Keratinocyte (primary cell): ENCODE results near the gene KLK11. TPM values are rescaled to one million over a fixed set of nuclear protein-coding genes. Genes with fewer than 3 reads are reported as not detected.

ENCODE experiments used
- DNase-seq: peaks from one replicate; pipeline ENCODE4 v3.0.0-alpha.2; 2011; ENCODE audit warnings: low read depth, missing footprints, low spot score
- FAIRE-seq: peaks from 2 replicates; lab custom pipeline; 2011; peaks lifted over from hg19 to GRCh38; lab: Jason Lieb, UNC
- H2AFZ ChIP-seq: 2 replicates; pipeline ENCODE4 v1.6.0; 2012; ENCODE audit warnings: low read length, control low read depth, inconsistent platforms; ENCODE audit not compliant: control insufficient read depth
- H3K27ac ChIP-seq: 2 replicates; pipeline ENCODE4 v1.5.1; 2011; ENCODE audit warnings: low read length; ENCODE audit not compliant: control insufficient read depth, insufficient read depth
- H3K27me3 ChIP-seq: 3 replicates; pipeline ENCODE4 v1.6.0; 2011; ENCODE audit warnings: low read length; ENCODE audit not compliant: control insufficient read depth, insufficient read depth; ENCODE audit errors: extremely low read depth
- H3K36me3 ChIP-seq, 2 experiments: 2 replicates in 1 of 2; 3 replicates in 1 of 2; pipeline ENCODE4 v1.5.1; 2011; ENCODE audit warnings: low read length in 2 of 2, mild to moderate bottlenecking in 1 of 2; ENCODE audit not compliant: control insufficient read depth in 2 of 2, insufficient read depth in 2 of 2; ENCODE audit errors: extremely low read depth in 1 of 2
- H3K4me1 ChIP-seq: 3 replicates; pipeline ENCODE4 v1.5.1; 2011; ENCODE audit warnings: low read length; ENCODE audit not compliant: control insufficient read depth, insufficient read depth; ENCODE audit errors: extremely low read depth
- H3K4me2 ChIP-seq: 3 replicates; pipeline ENCODE4 v1.6.0; 2011; ENCODE audit warnings: low read depth, low read length; ENCODE audit not compliant: control insufficient read depth, insufficient read depth; ENCODE audit errors: extremely low read depth
- H3K4me3 ChIP-seq, 3 experiments: fragments of 200-600 bp in 1 of 3; sonication (generic) in 1 of 3; 2 replicates in 2 of 3; 3 replicates in 1 of 3; pipeline ENCODE4 v1.5.1; 2011 to 2016; ENCODE audit warnings: low read length in 3 of 3, mild to moderate bottlenecking in 3 of 3, control low read depth in 2 of 3, inconsistent platforms in 1 of 3, low read depth in 1 of 3, mixed read lengths in 1 of 3, mixed run types in 1 of 3, moderate library complexity in 1 of 3; ENCODE audit not compliant: control insufficient read depth in 2 of 3, insufficient read depth in 2 of 3; ENCODE audit errors: extremely low read depth in 1 of 3
- H3K79me2 ChIP-seq: 2 replicates; pipeline ENCODE4 v1.6.0; 2012; ENCODE audit warnings: low read length; ENCODE audit not compliant: control insufficient read depth, insufficient read depth
- H3K9ac ChIP-seq: 3 replicates; pipeline ENCODE4 v1.6.0; 2011; ENCODE audit warnings: low read length; ENCODE audit not compliant: control insufficient read depth, insufficient read depth; ENCODE audit errors: extremely low read depth
- H3K9me1 ChIP-seq: 3 replicates; pipeline ENCODE4 v1.6.0; 2011; ENCODE audit warnings: low read length; ENCODE audit not compliant: control insufficient read depth, insufficient read depth; ENCODE audit errors: extremely low read depth
- H3K9me3 ChIP-seq: 2 replicates; pipeline ENCODE4 v1.5.1; 2012; ENCODE audit warnings: low read depth, low read length; ENCODE audit not compliant: control insufficient read depth
- H4K20me1 ChIP-seq: 3 replicates; pipeline ENCODE4 v1.6.0; 2011; ENCODE audit warnings: low read length; ENCODE audit not compliant: control insufficient read depth, insufficient read depth; ENCODE audit errors: extremely low read depth
- CTCF ChIP-seq, 3 experiments: IDR thresholded peaks in 1 of 3; conservative IDR thresholded peaks in 1 of 3; optimal IDR thresholded peaks in 1 of 3; 2 replicates in 2 of 3; 3 replicates in 1 of 3; pipeline versions ENCODE3 to v1.5.1; 2011; ENCODE audit warnings: low read length in 3 of 3, mild to moderate bottlenecking in 3 of 3, moderate library complexity in 2 of 3, control low read depth in 1 of 3, inconsistent platforms in 1 of 3; ENCODE audit not compliant: insufficient read depth in 2 of 3; ENCODE audit errors: extremely low read depth in 1 of 3
- EZH2 ChIP-seq: IDR thresholded peaks from one replicate; pipeline ENCODE4 v1.6.1; 2012; ENCODE audit warnings: inconsistent platforms, mild to moderate bottlenecking, low read length, moderate library complexity
- dilution Hi-C: fragments of 300-500 bp; cut with MboI; formaldehyde crosslinking; loops from one replicate; pipeline ENCODE4 v1.7.0; 2020; ENCODE audit warnings: low sequenced_read_pairs; ENCODE audit not compliant: extremely low pct_ligation_motif_present
- polyA plus RNA-seq, 5 experiments: library from polyadenylated mRNA; depleted of rRNA in 3 of 5; stranded (reverse) in 3 of 5; stranded (forward) in 1 of 5; unstranded in 1 of 5; fragments of >200 nt; gene quantifications; 1 replicate in 1 of 5; 2 replicates in 3 of 5; 3 replicates in 1 of 5; pipeline versions ENCODE4 v1.2.1 to v1.2.3, GENCODE V29; 2011 to 2012; ENCODE audit warnings: missing spikeins in 2 of 5, low read depth in 1 of 5, low replicate concordance in 1 of 5

KLK11 gene
- polyA plus RNA-seq, 1 donor (not counting 4 experiments of a cell fraction or from before 2014, with no cell fraction given), result 18.0 TPM

GRCh38 chr19:50978772-50979390 is 47.5 kb downstream of the KLK11 start:
- no peaks in the 10 kb centered on the region for H3K36me3 ChIP-seq
- no peak overlapping the region for H3K27ac ChIP-seq
- H3K27me3 ChIP-seq, result peaks cover 12% of the 10 kb centered on the region
- no peak for TF ChIP-seq EZH2
- TF ChIP-seq CTCF (optimal IDR thresholded peaks at IDR 0.05 in 1 of 3, IDR thresholded peaks at IDR 0.05 in 1 of 3, conservative IDR thresholded peaks at IDR 0.05 in 1 of 3; ENCODE audit: extremely low read depth in 1 of 3, insufficient read depth in 2 of 3, low read length in 3 of 3), result no peak
- H3K9me1 ChIP-seq, result no peaks in the 10 kb centered on the region
- H3K9ac ChIP-seq, result no peak overlapping the region
- H3K4me1 ChIP-seq, result peaks cover 15% of the 10 kb centered on the region
- H2AFZ ChIP-seq, result no peak overlapping the region
- H3K4me3 ChIP-seq, result no peak overlapping the region
- H3K4me2 ChIP-seq, result peak overlapping the region; percentile 7
- H3K9me3 ChIP-seq, result no peaks in the 10 kb centered on the region
- dilution Hi-C loops, result no loop called here
- no peaks in the 10 kb centered on the region for H3K79me2 ChIP-seq
- DNase-seq (no peak), FAIRE-seq (peak; percentile 90)
- no peaks in the 10 kb centered on the region for H4K20me1 ChIP-seq

DNA sequence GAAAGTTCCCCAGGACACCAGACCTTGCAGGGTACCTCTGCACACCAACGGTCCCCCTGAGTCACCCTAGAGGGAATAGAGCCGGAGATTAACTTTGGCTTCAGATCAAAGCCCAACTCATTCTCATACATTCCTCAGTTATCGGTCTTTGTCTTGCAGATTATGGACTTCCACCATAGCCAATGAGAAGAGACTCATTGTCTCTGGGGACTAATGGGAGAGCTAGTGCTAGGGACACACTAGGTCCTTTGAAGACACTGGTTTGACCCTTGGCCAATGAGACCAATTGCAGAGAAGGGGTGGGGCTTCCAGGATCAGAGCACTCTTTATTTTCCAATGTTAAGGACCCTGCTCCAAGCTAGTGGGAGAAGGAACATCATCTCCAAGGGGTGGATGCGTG is 48.8 kb downstream of the KLK11 start:
- Histone ChIP-seq H3K27me3 (peaks cover 12% of the 10 kb centered on the region), H3K36me3 (no peaks in the 10 kb centered on the region), H3K4me3 (no peak overlapping the region), H3K79me2 (no peaks in the 10 kb centered on the region), H3K9ac (no peak overlapping the region), H3K4me1 (peaks cover 15% of the 10 kb centered on the region), H2AFZ (no peak overlapping the region), H4K20me1 (no peaks in the 10 kb centered on the region), H3K27ac (no peak overlapping the region), H3K9me3 (no peaks in the 10 kb centered on the region), H3K4me2 (no peak overlapping the region), H3K9me1 (no peaks in the 10 kb centered on the region)
- no peak for TF ChIP-seq CTCF (optimal IDR thresholded peaks at IDR 0.05 in 1 of 3, IDR thresholded peaks at IDR 0.05 in 1 of 3, conservative IDR thresholded peaks at IDR 0.05 in 1 of 3; ENCODE audit: extremely low read depth in 1 of 3, insufficient read depth in 2 of 3, low read length in 3 of 3)
- TF ChIP-seq EZH2, result no peak
- DNase-seq (no peak), FAIRE-seq (no peak)
- dilution Hi-C loops, result no loop called here
